GM21526 (cell line): ENCODE data around the gene CEP72.
"Not testable (repeated sequence)": the region's sequence is repeated elsewhere in the genome, so short reads cannot be mapped to it uniquely, and the experiment has no call there.

Experiments used
- ATAC-seq: cut with Tn5 transposase; IDR thresholded peaks from one replicate; pipeline ENCODE4 v1.9.1; 2021; ENCODE audit warnings: moderate library complexity; ENCODE audit not compliant: unreplicated experiment, low FRiP score

The CEP72 gene

GRCh38 chr5:612498-613424 is 621 bp downstream of the CEP72 start:
- peak; percentile 33 for ATAC-seq

GRCh38 chr5:616484-617039 is 4.4 kb downstream of the CEP72 start:
- ATAC-seq = no peak

- no peak for ATAC-seq
Measured at GRCh38 chr5:617896-618295, 5.8 kb downstream of the CEP72 start.

GRCh38 chr5:618450-618849 is 6.3 kb downstream of the CEP72 start:
- ATAC-seq = no peak

GRCh38 chr5:619444-619843 is 7.3 kb downstream of the CEP72 start:
- ATAC-seq = no peak

- ATAC-seq = no peak
Measured at GRCh38 chr5:620152-620551, 8.0 kb downstream of the CEP72 start.

GRCh38 chr5:620586-621180 is 8.5 kb downstream of the CEP72 start:
- ATAC-seq = no peak

- no peak for ATAC-seq
Measured at GRCh38 chr5:621341-621761, 9.2 kb downstream of the CEP72 start.

- ATAC-seq = no peak
Measured at GRCh38 chr5:622359-622758, 10.2 kb downstream of the CEP72 start.

- no peak for ATAC-seq
Measured at GRCh38 chr5:622946-623522, 10.9 kb downstream of the CEP72 start.

GRCh38 chr5:623531-623930 is 11.4 kb downstream of the CEP72 start:
- ATAC-seq = no peak

- no peak for ATAC-seq
Measured at GRCh38 chr5:624118-624950, 12.2 kb downstream of the CEP72 start.

GRCh38 chr5:624951-625230 is 12.8 kb downstream of the CEP72 start:
- no peak for ATAC-seq

GRCh38 chr5:625516-625915 is 13.4 kb downstream of the CEP72 start:
- ATAC-seq = no peak

- ATAC-seq = no peak
Measured at GRCh38 chr5:626850-627249, 14.7 kb downstream of the CEP72 start.

- ATAC-seq = no peak
Measured at GRCh38 chr5:627840-628239, 15.7 kb downstream of the CEP72 start.

- not testable (repeated sequence) for ATAC-seq
Measured at GRCh38 chr5:628351-629205, 16.4 kb downstream of the CEP72 start.

GRCh38 chr5:633501-633955 is 21.4 kb downstream of the CEP72 start:
- ATAC-seq = no peak

GRCh38 chr5:634191-634590 is 22.1 kb downstream of the CEP72 start:
- no peak for ATAC-seq
